HG02642 (cell line): ENCODE data around the gene C1orf159.

ENCODE experiments used
- ATAC-seq: cut with Tn5 transposase; IDR thresholded peaks from one replicate; pipeline ENCODE4 v1.9.1; 2021; ENCODE audit warnings: mild to moderate bottlenecking; ENCODE audit not compliant: unreplicated experiment, poor library complexity

The C1orf159 gene

GRCh38 chr1:1094981-1095380 lies 20.9 kb downstream of the C1orf159 start:
- ATAC-seq, result no peak

DNA sequence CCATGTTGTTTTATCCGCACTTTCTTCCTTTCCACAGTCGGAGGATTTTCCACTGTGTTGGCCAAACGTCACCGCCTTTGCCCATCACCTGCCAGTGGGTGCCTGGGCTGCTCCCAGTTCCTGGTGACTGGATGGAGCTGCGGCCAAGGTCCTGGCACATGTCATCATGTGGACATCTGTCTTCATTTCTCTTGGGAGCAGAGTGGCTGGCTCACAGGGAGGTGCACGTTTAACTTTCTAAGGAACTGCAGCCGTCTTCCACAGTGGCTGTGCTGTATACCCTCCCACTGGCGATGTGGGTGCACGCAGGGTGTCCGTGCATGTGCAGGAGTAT lies 22.3 kb downstream of the C1orf159 start:
- no peak for ATAC-seq

DNA sequence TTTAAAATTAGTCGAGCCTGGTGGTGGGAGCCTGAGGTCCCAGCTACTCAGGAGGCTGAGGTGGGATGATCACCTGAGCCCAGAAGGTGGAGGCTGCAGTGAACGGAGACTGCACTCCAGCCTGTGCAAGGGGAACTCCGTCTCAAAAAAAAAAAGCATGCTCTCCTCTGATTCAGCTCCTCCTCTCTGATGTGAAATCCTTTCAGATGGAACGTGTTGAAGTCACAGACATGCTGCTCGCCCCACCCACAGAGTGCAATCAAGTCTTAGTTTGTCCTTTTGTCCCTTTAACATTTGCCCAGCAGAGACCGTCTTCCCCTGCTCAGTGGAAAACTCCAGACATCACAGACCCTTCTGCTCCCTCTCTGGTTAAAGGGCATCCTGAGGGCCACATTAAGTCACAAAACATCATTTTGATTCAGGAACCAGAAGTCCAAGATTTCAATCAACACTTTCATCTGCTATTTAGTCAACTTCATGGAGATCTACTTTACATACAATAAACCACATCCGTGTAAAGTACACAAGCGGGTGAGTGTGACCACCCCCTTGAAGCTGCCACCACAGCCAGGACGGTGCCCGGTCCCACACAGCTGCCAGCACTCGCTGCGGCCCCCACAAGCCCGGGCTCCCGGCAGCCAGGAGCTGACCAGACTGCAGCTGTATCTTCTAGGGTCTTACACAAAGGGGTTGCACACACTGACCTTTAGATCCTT lies 22.8 kb downstream of the C1orf159 start:
- no peak for ATAC-seq

DNA sequence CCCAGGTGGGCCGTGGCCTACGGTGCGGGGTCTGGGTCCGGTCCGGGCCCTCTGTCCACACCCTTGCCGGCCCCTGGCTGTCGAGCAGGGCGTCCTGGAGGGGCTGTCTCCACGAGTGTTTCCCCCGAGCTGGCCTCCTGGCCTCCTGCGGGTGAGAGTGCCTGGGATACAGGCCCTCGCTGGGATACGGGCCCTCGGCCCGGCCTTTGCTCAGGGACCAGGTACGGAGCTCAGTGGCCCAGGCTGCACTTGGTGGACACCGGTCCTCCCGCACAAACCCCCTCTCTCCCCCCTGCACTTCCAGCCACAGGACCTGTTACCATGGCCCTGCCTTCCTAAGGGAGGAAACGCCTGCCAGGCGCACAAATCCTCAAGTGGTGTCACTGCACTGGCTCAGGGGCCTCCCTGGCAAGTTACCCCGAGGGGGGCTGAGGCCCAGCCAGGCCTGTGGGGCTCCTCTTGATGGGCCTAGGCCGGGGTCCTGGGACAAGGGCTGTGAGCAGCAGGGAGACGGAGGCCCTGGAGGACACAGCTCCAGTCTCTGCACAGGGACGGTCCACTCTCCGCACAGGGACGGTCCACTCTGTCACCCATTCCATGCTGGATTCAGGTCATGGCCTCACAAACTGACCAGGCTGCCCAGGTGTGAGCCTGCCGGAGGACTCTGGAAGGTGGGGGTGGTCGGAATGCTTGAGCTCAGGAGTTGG lies 23.6 kb downstream of the C1orf159 start:
- no peak for ATAC-seq

- no peak for ATAC-seq
Observed at GRCh38 chr1:1091344-1092148, 24.3 kb downstream of the C1orf159 start.

- no peak for ATAC-seq
Observed at GRCh38 chr1:1090424-1091343, 25.2 kb downstream of the C1orf159 start.

DNA sequence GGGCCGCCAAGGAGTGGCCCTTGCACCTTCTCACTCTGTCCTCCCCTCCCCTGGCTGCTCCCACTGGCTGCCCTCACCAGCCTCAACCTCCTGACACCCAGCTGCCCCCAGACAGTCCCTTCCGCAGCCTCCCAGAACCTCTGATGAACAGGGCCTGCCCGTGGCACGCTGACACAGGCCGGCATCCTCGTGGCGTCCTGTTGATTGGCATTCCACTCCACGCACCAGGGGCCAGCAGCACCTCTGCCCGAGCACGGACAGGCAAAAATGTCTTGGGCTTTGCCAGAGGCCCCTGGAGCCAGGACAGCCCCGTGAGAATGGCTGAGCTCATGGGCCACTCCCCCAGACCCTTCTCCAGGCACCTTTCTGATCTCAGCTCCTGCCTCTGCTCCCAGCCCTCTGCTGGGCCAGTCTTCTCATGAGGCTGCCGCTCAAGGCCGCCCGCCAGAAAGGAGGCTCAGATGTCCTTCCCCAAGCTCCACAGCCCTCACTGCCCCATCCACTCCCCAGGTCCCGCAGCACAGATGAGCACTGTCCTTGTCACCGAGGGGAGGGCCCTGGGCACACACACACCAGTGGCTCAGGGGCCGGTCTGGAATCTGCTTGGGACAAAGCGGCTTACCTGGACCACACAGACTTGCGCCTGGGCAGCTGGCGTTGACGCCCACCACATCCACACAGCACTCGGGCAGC lies 26.0 kb downstream of the C1orf159 start:
- ATAC-seq, result no peak

DNA sequence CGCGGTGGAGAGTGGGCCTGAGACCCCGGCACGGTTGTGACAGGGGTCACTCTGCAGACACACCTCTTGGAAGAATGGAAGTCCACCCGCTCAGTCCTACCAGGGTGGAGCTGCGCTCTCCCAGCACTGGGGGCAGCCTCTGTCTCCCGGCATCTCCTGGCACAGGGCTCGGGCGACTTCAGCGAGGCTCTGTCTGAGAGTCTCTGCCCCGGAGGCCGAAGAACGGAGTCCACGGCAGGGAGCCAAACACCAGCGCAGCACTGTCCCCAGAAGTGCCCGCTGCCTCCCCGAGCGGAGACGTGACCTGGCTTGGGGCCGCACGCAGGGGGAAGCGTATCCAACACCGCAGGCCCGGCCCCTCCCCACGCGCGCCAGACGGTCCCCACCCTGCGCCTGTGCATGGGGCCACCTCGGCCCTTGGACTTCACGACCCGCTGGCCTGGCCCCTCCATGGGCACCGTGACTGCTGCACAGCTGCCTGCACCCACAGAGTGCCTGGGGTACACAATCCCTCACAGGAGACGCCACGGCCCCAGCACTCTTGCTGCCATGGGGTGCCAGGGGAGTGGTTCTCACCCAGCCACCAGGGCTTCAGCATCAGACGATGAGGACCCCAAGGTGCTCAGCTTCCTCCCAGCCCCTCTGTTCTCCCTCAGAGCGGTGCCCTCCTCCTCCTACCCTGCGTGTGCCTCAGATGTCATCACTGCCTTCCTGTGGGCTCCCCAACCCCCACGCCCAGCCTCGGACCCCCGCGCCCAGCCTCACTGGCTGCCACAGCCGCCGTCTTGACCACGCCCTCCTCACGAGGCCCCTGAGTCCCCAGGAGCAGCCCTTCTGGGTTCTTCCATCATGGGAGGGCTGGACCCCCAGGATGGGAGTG lies 26.8 kb downstream of the C1orf159 start:
- ATAC-seq, result no peak

DNA sequence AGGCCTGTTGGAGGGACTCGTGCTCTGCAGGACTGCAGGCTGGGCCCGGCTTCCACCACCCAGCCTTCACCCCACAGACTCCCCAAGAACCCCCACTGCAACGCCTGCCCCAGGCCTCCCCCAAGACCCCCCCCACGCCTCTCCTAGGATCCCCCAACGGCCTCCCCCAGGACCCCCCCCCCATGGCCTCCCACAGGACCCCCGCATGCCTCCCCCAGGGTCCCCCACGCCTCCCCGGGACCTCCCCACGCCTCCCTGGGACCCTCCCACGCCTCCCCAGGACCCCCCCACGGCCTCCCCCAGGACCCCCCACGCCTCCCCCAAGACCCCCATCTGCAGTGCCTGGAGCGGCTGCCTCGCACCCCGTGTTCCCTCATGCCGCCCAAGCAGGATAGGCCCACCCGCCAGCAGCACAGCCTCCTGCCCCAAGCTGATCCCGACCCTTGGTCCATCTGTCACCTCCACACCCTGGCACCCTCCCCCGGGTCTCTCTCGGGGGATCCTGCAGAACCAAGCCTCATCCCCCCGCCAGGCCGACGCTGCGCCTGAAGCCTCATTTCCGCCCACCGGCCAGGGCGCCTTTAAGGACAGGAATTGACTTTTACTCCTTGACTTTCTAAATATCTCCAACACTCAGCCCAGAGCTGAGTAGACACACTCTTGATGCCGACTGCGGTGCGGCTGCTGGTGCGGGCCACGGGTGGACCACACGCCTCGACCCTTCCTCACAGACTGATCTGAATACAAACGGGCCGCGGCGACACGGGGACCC lies 27.7 kb downstream of the C1orf159 start:
- ATAC-seq, result no peak

GRCh38 chr1:1087351-1088028 lies 28.4 kb downstream of the C1orf159 start:
- no peak for ATAC-seq

- no peak for ATAC-seq
Observed at GRCh38 chr1:1086911-1087341, 29.0 kb downstream of the C1orf159 start.

GRCh38 chr1:1085911-1086841 lies 29.7 kb downstream of the C1orf159 start:
- no peak for ATAC-seq

GRCh38 chr1:1085171-1085841 lies 30.6 kb downstream of the C1orf159 start:
- no peak for ATAC-seq

- no peak for ATAC-seq
Observed at GRCh38 chr1:1084372-1085170, 31.3 kb downstream of the C1orf159 start.
